HepG2 (cell line): ENCODE data around the gene NELFB. TPM values are rescaled to one million over a fixed set of nuclear protein-coding genes. Genes with fewer than 3 reads are reported as not detected.
A peak's percentile ranks its signal among the peaks of the same experiment; 100 is the strongest.

ENCODE experiments used
- ATAC-seq: fragments of 200-7000 bp; cut with Tn5 transposase; 3 replicates; pipeline ENCODE4 v1.9.1; 2020; ENCODE audit warnings: mild to moderate bottlenecking, moderate library complexity
- BruUV-seq: library from RNA; stranded (reverse); fragments of 400-500 nt; replicated peaks from 2 replicates; lab custom pipeline; 2021; lab: Mats Ljungman, UMichigan
- CTCF ChIA-PET: fragments of 300-600 bp; formaldehyde crosslinking; extraction: SDS; loops from one replicate; lab custom pipeline; 2021; ENCODE audit warnings: low total read pairs, inconsistent platforms, low intra/inter-chr PET ratio; lab: Yijun Ruan, JAX
- POLR2A ChIA-PET: fragments of 350-600 bp; sonication (Branson Sonifier 250); formaldehyde crosslinking; loops from one replicate; lab custom pipeline; 2020; ENCODE audit warnings: antibody characterized with exemption, inconsistent platforms; lab: Yijun Ruan, JAX
- DNase-seq: peaks from one replicate; pipeline ENCODE4 v3.0.0-alpha.2; 2015; ENCODE audit warnings: low spot score
- FAIRE-seq: peaks from 3 replicates; lab custom pipeline; 2011; peaks lifted over from hg19 to GRCh38; lab: Jason Lieb, UNC
- H2AFZ ChIP-seq: one replicate; pipeline ENCODE4 v1.6.1; 2011; ENCODE audit warnings: low read length, inconsistent platforms
- H3K27ac ChIP-seq: fragments of 300-600 bp; 3 replicates; pipeline ENCODE4 v1.8.0; 2011; ENCODE audit warnings: mixed run types, mild to moderate bottlenecking, mixed read lengths, low read length, inconsistent platforms; ENCODE audit not compliant: insufficient read depth; ENCODE audit errors: extremely low read length
- H3K27me3 ChIP-seq, 2 experiments: fragments of 200-600 bp in 1 of 2; 2 replicates in 1 of 2; 3 replicates in 1 of 2; pipeline versions ENCODE4 v1.6.0 to v1.8.0; 2011; ENCODE audit warnings: low read length in 2 of 2, mild to moderate bottlenecking in 2 of 2, moderate library complexity in 2 of 2, inconsistent platforms in 1 of 2; ENCODE audit not compliant: insufficient read depth in 2 of 2, control insufficient read depth in 1 of 2
- H3K36me3 ChIP-seq, 2 experiments: fragments of 200-600 bp in 1 of 2; replicated peaks in 1 of 2; 2 replicates in 1 of 2; 3 replicates in 1 of 2; pipeline versions ENCODE4 v1.5.1 to v1.8.0; 2011; ENCODE audit warnings: low read length in 2 of 2, inconsistent platforms in 1 of 2; ENCODE audit not compliant: insufficient read depth in 2 of 2, control insufficient read depth in 1 of 2
- H3K4me1 ChIP-seq: 2 replicates; pipeline ENCODE4 v1.5.1; 2012; ENCODE audit warnings: low read length, inconsistent platforms; ENCODE audit not compliant: insufficient read depth
- H3K4me2 ChIP-seq: 2 replicates; pipeline ENCODE4 v1.6.0; 2011; ENCODE audit warnings: low read depth, low read length, inconsistent platforms
- H3K4me3 ChIP-seq, 3 experiments: fragments of 200-600 bp in 1 of 3; sonication (generic), shearing (Covaris generic) in 1 of 3; replicated peaks in 1 of 3; 2 replicates each; pipeline ENCODE4 v1.5.1; 2011 to 2016; ENCODE audit warnings: low read length in 3 of 3, inconsistent platforms in 2 of 3, low read depth in 2 of 3, mild to moderate bottlenecking in 2 of 3, control low read depth in 1 of 3, mixed read lengths in 1 of 3; ENCODE audit not compliant: insufficient read depth in 1 of 3
- H3K79me2 ChIP-seq: one replicate; pipeline ENCODE4 v1.6.1; 2011; ENCODE audit warnings: low read length, inconsistent platforms; ENCODE audit not compliant: insufficient read depth
- H3K9ac ChIP-seq: 2 replicates; pipeline ENCODE4 v1.6.0; 2011; ENCODE audit warnings: mild to moderate bottlenecking, low read depth, low read length, inconsistent platforms; ENCODE audit not compliant: insufficient read depth
- H3K9me3 ChIP-seq: 2 replicates; pipeline ENCODE4 v1.5.1; 2012; ENCODE audit warnings: mild to moderate bottlenecking, low read length
- H4K20me1 ChIP-seq: 2 replicates; pipeline ENCODE4 v1.6.0; 2011; ENCODE audit warnings: inconsistent platforms, mild to moderate bottlenecking, low read length, moderate library complexity; ENCODE audit not compliant: insufficient read depth
- HES4 ChIP-seq: sonication (generic); formaldehyde crosslinking; IDR thresholded peaks from 2 replicates; pipeline ENCODE4 v1.9.0; 2021; ENCODE audit warnings: mild to moderate bottlenecking, missing genetic modification reagents, borderline replicate concordance
- HNRNPK ChIP-seq: fragments of 200-400 bp; formaldehyde crosslinking; IDR thresholded peaks from 2 replicates; pipeline ENCODE4 v1.6.1; 2018; ENCODE audit warnings: low read length, low read depth, moderate library complexity, mild to moderate bottlenecking; ENCODE audit not compliant: poor library complexity, severe bottlenecking
- KAT2B ChIP-seq: fragments of 150-350 bp; IDR thresholded peaks from 2 replicates; pipeline ENCODE4 v1.6.1; 2014; ENCODE audit warnings: low read depth, low read length, borderline replicate concordance
- RBAK ChIP-seq: sonication (generic); formaldehyde crosslinking; IDR thresholded peaks from 2 replicates; pipeline ENCODE4 v1.5.1; 2020; ENCODE audit warnings: mild to moderate bottlenecking, missing genetic modification reagents
- ZNF234 ChIP-seq: sonication (generic); formaldehyde crosslinking; conservative IDR thresholded peaks from 2 replicates; pipeline ENCODE4 v1.5.1; 2020; ENCODE audit warnings: mild to moderate bottlenecking, missing genetic modification reagents
- ZNF274 ChIP-seq: sonication (generic); formaldehyde crosslinking; IDR thresholded peaks from 2 replicates; pipeline ENCODE4 v1.5.1; 2020; ENCODE audit warnings: mild to moderate bottlenecking, missing genetic modification reagents
- ZNF350 ChIP-seq: sonication (generic); formaldehyde crosslinking; IDR thresholded peaks from 2 replicates; pipeline ENCODE4 v1.4.0; 2020; ENCODE audit warnings: mild to moderate bottlenecking, low read depth, missing genetic modification reagents, borderline replicate concordance
- ZNF563 ChIP-seq: sonication (generic); formaldehyde crosslinking; IDR thresholded peaks from 2 replicates; pipeline ENCODE4 v1.8.0; 2022; ENCODE audit warnings: mild to moderate bottlenecking, moderate library complexity, missing genetic modification reagents
- ZNF616 ChIP-seq: sonication (generic); formaldehyde crosslinking; IDR thresholded peaks from 2 replicates; pipeline ENCODE4 v1.5.0; 2020; ENCODE audit warnings: low read depth, mild to moderate bottlenecking, missing genetic modification reagents
- ZNF781 ChIP-seq: sonication (generic); formaldehyde crosslinking; IDR thresholded peaks from 2 replicates; pipeline ENCODE4 v1.5.1; 2020; ENCODE audit warnings: borderline replicate concordance, mild to moderate bottlenecking, missing genetic modification reagents; ENCODE audit errors: not compliant biosample characterization
- WGBS: methylation state at CpG from one replicate; pipeline ENCODE4 v1.1.6; 2017; ENCODE audit warnings: low lambda C conversion rate; 5-methylcytosine and 5-hydroxymethylcytosine counted together
- in situ Hi-C: cut with HindIII; loops from 2 replicates; pipeline ENCODE4 v1.10.0; 2017; ENCODE audit warnings: low pct_unique_long_range_greater_than_20kb; ENCODE audit not compliant: extremely low pct_ligation_motif_present
- intact Hi-C: fragments of 100-400 bp; cut with micrococcal nuclease; formaldehyde crosslinking; loops from one replicate; pipeline ENCODE4 v1.10.0; 2022; ENCODE audit not compliant: unreplicated experiment
- polyA plus RNA-seq, 8 experiments: library from polyadenylated mRNA; depleted of rRNA in 3 of 8; stranded (reverse) in 7 of 8; unstranded in 1 of 8; fragments of >200 nt; fragmentation: Illumina TruSeq in 4 of 8; extraction: Trizol in 4 of 8; gene quantifications; 2 replicates each; pipeline versions ENCODE4 v1.2.1 to v1.2.3, GENCODE V29; 2011 to 2016; ENCODE audit warnings: low read depth in 4 of 8, missing spikeins in 1 of 8, mixed read lengths in 1 of 8; ENCODE audit not compliant: insufficient read depth in 1 of 8
- total RNA-seq, 5 experiments: library from RNA; depleted of rRNA; stranded (reverse); fragments of >200 nt; fragmentation: Illumina TruSeq; extraction: Trizol; gene quantifications; 2 replicates each; pipeline ENCODE4 v1.2.3, GENCODE V29; 2016; ENCODE audit warnings: low read depth in 1 of 5
- TF ChIP-seq, protein P1 (sequence below): sonication (generic); formaldehyde crosslinking; conservative IDR thresholded peaks from 2 replicates; pipeline ENCODE4 v1.5.0; 2020; ENCODE audit warnings: missing genetic modification reagents

The NELFB gene
- total and polyA plus RNA-seq, 2 of the 13 experiments (the other 11 are each of a cell fraction or from before 2014, with no cell fraction given) = 26.5 to 45.8 TPM

DNA sequence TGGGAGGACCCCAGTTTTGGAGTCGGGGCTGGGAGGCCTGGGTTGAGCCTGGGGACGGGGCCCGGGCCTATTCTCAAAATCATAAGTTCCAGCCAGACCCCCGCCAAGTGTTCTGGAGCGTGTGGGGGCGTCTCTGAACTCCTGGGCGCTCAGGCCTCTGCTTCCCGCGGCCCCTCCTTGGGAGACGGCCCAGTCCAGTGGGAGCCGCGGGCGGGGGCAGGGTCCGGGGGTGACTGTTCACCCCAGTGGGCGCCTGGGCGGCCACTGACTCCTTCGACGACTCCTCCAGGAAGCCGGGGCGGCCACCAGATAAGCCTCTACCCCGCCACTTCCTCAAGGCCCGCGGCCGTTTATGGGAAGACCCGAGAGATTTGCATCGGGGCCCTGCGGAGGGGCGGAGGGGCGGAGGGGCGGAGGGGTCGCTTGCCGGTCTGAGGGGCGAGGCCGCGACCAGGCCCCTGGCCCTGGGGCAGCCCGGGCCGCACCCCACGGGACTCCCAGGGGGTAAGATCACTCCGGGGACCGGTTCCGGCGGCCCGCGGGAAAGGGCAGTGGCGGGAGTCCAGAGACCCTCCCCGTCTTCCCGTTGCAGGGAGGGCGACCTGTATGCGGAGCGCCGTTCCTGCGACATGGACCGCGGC, 23.1 kb downstream of the NELFB start:
- in situ Hi-C loops = no loop called here
- H3K4me2 ChIP-seq = peak overlapping the region; percentile 88
- no peaks in the 10 kb centered on the region for H3K9me3 ChIP-seq
- H3K4me1 ChIP-seq = peaks cover 21% of the 10 kb centered on the region
- intact Hi-C loops = no loop called here
- DNase-seq = no peak
- WGBS = 0% methylated on average over 3 of the region's 54 CpGs
- peak overlapping the region; percentile 87 to 90 (median 88) for H3K4me3 ChIP-seq
- peak overlapping the region; percentile 90 for H3K27ac ChIP-seq
- FAIRE-seq = no peak
- peak; percentile 0; the same call in 2 of the 3 replicates for ATAC-seq
- no peak for TF ChIP-seq RBAK (CRISPR knock-in tag)
- TF ChIP-seq ZNF781 = no peak
- TF ChIP-seq ZNF234 = 0 out of 2 replicates have a peak, but pooled peaks have one; percentile 2
- TF ChIP-seq HES4 (CRISPR knock-in tag) = peak; percentile 44; the same call in 1 of the 2 replicates
- TF ChIP-seq ZNF274 (CRISPR knock-in tag) = 0 out of 2 replicates have a peak, but pooled peaks have one; percentile 2
- TF ChIP-seq HNRNPK = no peak
- no peak for TF ChIP-seq KAT2B
- TF ChIP-seq, protein P1, sequence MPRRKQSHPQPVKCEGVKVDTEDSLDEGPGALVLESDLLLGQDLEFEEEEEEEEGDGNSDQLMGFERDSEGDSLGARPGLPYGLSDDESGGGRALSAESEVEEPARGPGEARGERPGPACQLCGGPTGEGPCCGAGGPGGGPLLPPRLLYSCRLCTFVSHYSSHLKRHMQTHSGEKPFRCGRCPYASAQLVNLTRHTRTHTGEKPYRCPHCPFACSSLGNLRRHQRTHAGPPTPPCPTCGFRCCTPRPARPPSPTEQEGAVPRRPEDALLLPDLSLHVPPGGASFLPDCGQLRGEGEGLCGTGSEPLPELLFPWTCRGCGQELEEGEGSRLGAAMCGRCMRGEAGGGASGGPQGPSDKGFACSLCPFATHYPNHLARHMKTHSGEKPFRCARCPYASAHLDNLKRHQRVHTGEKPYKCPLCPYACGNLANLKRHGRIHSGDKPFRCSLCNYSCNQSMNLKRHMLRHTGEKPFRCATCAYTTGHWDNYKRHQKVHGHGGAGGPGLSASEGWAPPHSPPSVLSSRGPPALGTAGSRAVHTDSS = no peak
- TF ChIP-seq ZNF616 (CRISPR knock-in tag) = no peak
- TF ChIP-seq ZNF563 (CRISPR knock-in tag) = peak; percentile 43; the same call in 1 of the 2 replicates
- TF ChIP-seq ZNF350 (CRISPR knock-in tag) = 0 out of 2 replicates have a peak, but pooled peaks have one; percentile 7
- TF ChIP-seq, all 625 proteins: peak for 5
- ChIA-PET POLR2A (interaction anchor here (0.7 to 2.8 kb wide), 26 partner anchors 9 to 340 kb away, joined by 3 to 78 read pairs (median 8); partner anchors contain the start of genes ENTPD8, EXD3, NELFB and NOXA1), CTCF (no interaction called here)
- Histone ChIP-seq H2AFZ (no peak overlapping the region), H3K9ac (peak overlapping the region; percentile 82), H4K20me1 (no peaks in the 10 kb centered on the region), H3K27me3 (no peaks in the 10 kb centered on the region; a peak in 1 of 5 replicates), H3K36me3 (peaks cover 0 to 11% of the 10 kb centered on the region in 2 experiments; a peak in 3 of 5 replicates), H3K79me2 (peaks cover 6% of the 10 kb centered on the region)
- no TSS peak for BruUV-seq
